ENCODE results near the gene TOP1.
A peak's percentile ranks its signal among the peaks of the same experiment; 100 is the strongest.
"Not testable (repeated sequence)": the region's sequence is repeated elsewhere in the genome, so short reads cannot be mapped to it uniquely, and the experiment has no call there.

The TOP1 gene

GRCh38 chr20:41002842-41003142, 25.8 kb upstream of the TOP1 start:
- no peak for DNase-seq
- in situ Hi-C loops (cut with MboI; ENCODE audit: low pct_unique_long_range_greater_than_20kb, low sequenced_read_pairs), result no loop called here

GRCh38 chr20:41003143-41003935, 25.3 kb upstream of the TOP1 start:
- DNase-seq, result peak; percentile 70
- in situ Hi-C loops (cut with MboI; ENCODE audit: low pct_unique_long_range_greater_than_20kb, low sequenced_read_pairs), result no loop called here

GRCh38 chr20:41003936-41004294, 24.7 kb upstream of the TOP1 start:
- in situ Hi-C loops (cut with MboI; ENCODE audit: low pct_unique_long_range_greater_than_20kb, low sequenced_read_pairs); DNase-seq: not testable (repeated sequence)

GRCh38 chr20:41004531-41005360, 23.9 kb upstream of the TOP1 start:
- DNase-seq, result no peak
- in situ Hi-C loops (cut with MboI; ENCODE audit: low pct_unique_long_range_greater_than_20kb, low sequenced_read_pairs), result no loop called here

GRCh38 chr20:41005361-41005729, 23.3 kb upstream of the TOP1 start:
- DNase-seq, result peak; percentile 53
- in situ Hi-C loops (cut with MboI; ENCODE audit: low pct_unique_long_range_greater_than_20kb, low sequenced_read_pairs), result no loop called here

GRCh38 chr20:41006126-41006935, 22.3 kb upstream of the TOP1 start:
- DNase-seq, result no peak
- in situ Hi-C loops (cut with MboI; ENCODE audit: low pct_unique_long_range_greater_than_20kb, low sequenced_read_pairs), result no loop called here

- in situ Hi-C loops (cut with MboI; ENCODE audit: low pct_unique_long_range_greater_than_20kb, low sequenced_read_pairs), result no loop called here
- DNase-seq, result no peak
Measured at GRCh38 chr20:41006936-41007474, 21.6 kb upstream of the TOP1 start.

- in situ Hi-C loops (cut with MboI; ENCODE audit: low pct_unique_long_range_greater_than_20kb, low sequenced_read_pairs), result no loop called here
- no peak for DNase-seq
Measured at GRCh38 chr20:41007481-41007880, 21.1 kb upstream of the TOP1 start.

- no peak for DNase-seq
- in situ Hi-C loops (cut with MboI; ENCODE audit: low pct_unique_long_range_greater_than_20kb, low sequenced_read_pairs), result no loop called here
Measured at GRCh38 chr20:41009946-41010345, 18.7 kb upstream of the TOP1 start.

- in situ Hi-C loops (cut with MboI; ENCODE audit: low pct_unique_long_range_greater_than_20kb, low sequenced_read_pairs), result no loop called here
- peak; percentile 26 for DNase-seq
Measured at GRCh38 chr20:41011551-41012067, 17.0 kb upstream of the TOP1 start.

GRCh38 chr20:41014561-41015088, 14.0 kb upstream of the TOP1 start:
- in situ Hi-C loops (cut with MboI; ENCODE audit: low pct_unique_long_range_greater_than_20kb, low sequenced_read_pairs), result no loop called here
- no peak for DNase-seq

GRCh38 chr20:41017448-41018042, 11.1 kb upstream of the TOP1 start:
- in situ Hi-C loops (cut with MboI; ENCODE audit: low pct_unique_long_range_greater_than_20kb, low sequenced_read_pairs), result no loop called here
- DNase-seq, result no peak

- in situ Hi-C loops (cut with MboI; ENCODE audit: low pct_unique_long_range_greater_than_20kb, low sequenced_read_pairs), result no loop called here
- no peak for DNase-seq
Measured at GRCh38 chr20:41018153-41018552, 10.5 kb upstream of the TOP1 start.

- in situ Hi-C loops (cut with MboI; ENCODE audit: low pct_unique_long_range_greater_than_20kb, low sequenced_read_pairs), result no loop called here
- DNase-seq, result no peak
Measured at GRCh38 chr20:41023549-41023948, 5.1 kb upstream of the TOP1 start.

- in situ Hi-C loops (cut with MboI; ENCODE audit: low pct_unique_long_range_greater_than_20kb, low sequenced_read_pairs), result no loop called here
- DNase-seq, result no peak
Measured at GRCh38 chr20:41027366-41027765, 1.3 kb upstream of the TOP1 start.

- in situ Hi-C loops (cut with MboI; ENCODE audit: low pct_unique_long_range_greater_than_20kb, low sequenced_read_pairs), result no loop called here
- no peak for DNase-seq
Measured at GRCh38 chr20:41027872-41028358, 707 bp upstream of the TOP1 start.

- DNase-seq, result peak; percentile 54
Measured at GRCh38 chr20:41029150-41029901, 704 bp downstream of the TOP1 start.

GRCh38 chr20:41030061-41030460, 1.4 kb downstream of the TOP1 start:
- in situ Hi-C loops (cut with MboI; ENCODE audit: low pct_unique_long_range_greater_than_20kb, low sequenced_read_pairs), result no loop called here
- DNase-seq, result no peak

More at GRCh38 chr20:41029150-41029901, 704 bp downstream of the TOP1 start:
- in situ Hi-C loops (cut with MboI; ENCODE audit: low pct_unique_long_range_greater_than_20kb, low sequenced_read_pairs), result no loop called here

Measured in KBM-7 (cell line).